NCI-H2227 (cell line): ENCODE data around the gene EXOC6B.
A peak's percentile ranks its signal among the peaks of the same experiment; 100 is the strongest.

Experiments
- DNase-seq: peaks from one replicate; lab custom pipeline; 2025; ENCODE audit not compliant: unreplicated experiment; lab: John Stamatoyannopoulos, UW

The EXOC6B gene

GRCh38 chr2:72793798-72794440 lies 31.9 kb downstream of the EXOC6B start:
- DNase-seq = no peak

- no peak for DNase-seq
Observed at GRCh38 chr2:72789241-72789640, 36.6 kb downstream of the EXOC6B start.

- no peak for DNase-seq
Observed at GRCh38 chr2:72788756-72789155, 37.1 kb downstream of the EXOC6B start.

- DNase-seq = no peak
Observed at GRCh38 chr2:72785517-72785916, 40.3 kb downstream of the EXOC6B start.

GRCh38 chr2:72782520-72782919 lies 43.3 kb downstream of the EXOC6B start:
- DNase-seq = no peak

GRCh38 chr2:72781480-72781879 lies 44.4 kb downstream of the EXOC6B start:
- no peak for DNase-seq

- DNase-seq = no peak
Observed at GRCh38 chr2:72780477-72780876, 45.4 kb downstream of the EXOC6B start.

- no peak for DNase-seq
Observed at GRCh38 chr2:72779495-72779894, 46.3 kb downstream of the EXOC6B start.

- DNase-seq = no peak
Observed at GRCh38 chr2:72778410-72778809, 47.4 kb downstream of the EXOC6B start.

GRCh38 chr2:72770879-72771461 lies 54.9 kb downstream of the EXOC6B start:
- peak; percentile 83 for DNase-seq

GRCh38 chr2:72765997-72766609 lies 59.7 kb downstream of the EXOC6B start:
- no peak for DNase-seq

- DNase-seq = no peak
Observed at GRCh38 chr2:72762276-72762675, 63.6 kb downstream of the EXOC6B start.

- no peak for DNase-seq
Observed at GRCh38 chr2:72759755-72760154, 66.1 kb downstream of the EXOC6B start.

- no peak for DNase-seq
Observed at GRCh38 chr2:72757177-72757775, 68.6 kb downstream of the EXOC6B start.

GRCh38 chr2:72755647-72756423 lies 70.0 kb downstream of the EXOC6B start:
- DNase-seq = no peak

GRCh38 chr2:72754628-72755320 lies 71.1 kb downstream of the EXOC6B start:
- DNase-seq = no peak

- DNase-seq = no peak
Observed at GRCh38 chr2:72750977-72751639, 74.7 kb downstream of the EXOC6B start.

- no peak for DNase-seq
Observed at GRCh38 chr2:72750466-72750865, 75.4 kb downstream of the EXOC6B start.

- DNase-seq = no peak
Observed at GRCh38 chr2:72747344-72747743, 78.5 kb downstream of the EXOC6B start.

GRCh38 chr2:72745679-72746368 lies 80.0 kb downstream of the EXOC6B start:
- DNase-seq = peak; percentile 75
